OCI-LY3 (cell line): Measurements from ENCODE around the gene C3orf38.

Source experiments
- H2AFZ ChIP-seq: fragments of 200-600, 300-600 bp; shearing (Covaris generic); 2 replicates; pipeline ENCODE4 v1.6.0; 2014; ENCODE audit warnings: antibody characterized with exemption, low read depth, low read length
- H3K27ac ChIP-seq: fragments of 200-600, 300-600 bp; sonication (generic); 2 replicates; pipeline ENCODE4 v1.5.1; 2014; ENCODE audit warnings: mild to moderate bottlenecking, low read length, moderate library complexity, mixed read lengths
- H3K27me3 ChIP-seq: fragments of 200-600, 300-600 bp; sonication (generic); 2 replicates; pipeline ENCODE4 v1.6.1; 2014; ENCODE audit warnings: low read depth, low read length, mixed read lengths
- H3K36me3 ChIP-seq: fragments of 200-600, 300-600 bp; sonication (generic); replicated peaks from 2 replicates; pipeline ENCODE3; 2014; ENCODE audit warnings: low read depth, low read length, mixed read lengths
- H3K4me1 ChIP-seq: fragments of 300-600, 200-600 bp; sonication (generic); 2 replicates; pipeline ENCODE4 v1.6.1; 2014; ENCODE audit warnings: low read length, mixed read lengths
- H3K4me2 ChIP-seq: fragments of 200-600, 300-600 bp; sonication (generic); 2 replicates; pipeline ENCODE4 v1.6.1; 2014; ENCODE audit warnings: low read length, mixed read lengths
- H3K4me3 ChIP-seq: fragments of 300-600, 200-600 bp; sonication (generic); 2 replicates; pipeline ENCODE4 v1.5.1; 2014; ENCODE audit warnings: antibody characterized with exemption, mild to moderate bottlenecking, low read length, moderate library complexity
- H3K79me2 ChIP-seq: fragments of 300-600, 200-600 bp; shearing (Covaris generic); 2 replicates; pipeline ENCODE4 v1.6.1; 2014; ENCODE audit warnings: mild to moderate bottlenecking, low read length, mixed read lengths
- H3K9ac ChIP-seq: fragments of 300-600, 200-600 bp; shearing (Covaris generic); 2 replicates; pipeline ENCODE4 v1.6.0; 2014; ENCODE audit warnings: mild to moderate bottlenecking, low read length, moderate library complexity
- H3K9me3 ChIP-seq: fragments of 200-600, 300-600 bp; shearing (Covaris generic); 2 replicates; pipeline ENCODE4 v1.6.1; 2014; ENCODE audit warnings: low read length, mixed read lengths; ENCODE audit not compliant: insufficient read depth
- H4K20me1 ChIP-seq: fragments of 200-600, 300-600 bp; sonication (generic); 2 replicates; pipeline ENCODE4 v1.6.1; 2016; ENCODE audit warnings: low read length, mixed read lengths; ENCODE audit not compliant: insufficient read depth
- CTCF ChIP-seq: fragments of 200-600, 300-600 bp; sonication (generic); IDR thresholded peaks from 2 replicates; pipeline ENCODE4 v1.5.1; 2014; ENCODE audit warnings: antibody characterized with exemption, low read length, low read depth
- EZH2phosphoT487 ChIP-seq: fragments of 200-600 bp; shearing (Covaris generic); IDR thresholded peaks from 2 replicates; pipeline ENCODE4 v1.6.1; 2018; ENCODE audit warnings: antibody characterized with exemption, mixed run types, low read depth

The C3orf38 gene

GRCh38 chr3:88123526-88123925 lies 26.2 kb upstream of the C3orf38 start:
- Histone ChIP-seq H3K36me3 (peaks cover 8% of the 10 kb centered on the region), H3K9me3 (no peaks in the 10 kb centered on the region), H3K27ac (no peak overlapping the region), H3K4me2 (no peak overlapping the region), H4K20me1 (peaks cover 6% of the 10 kb centered on the region; the same call in 1 of the 2 replicates), H3K4me1 (no peaks in the 10 kb centered on the region), H3K79me2 (peaks cover 18% of the 10 kb centered on the region), H2AFZ (no peak overlapping the region), H3K4me3 (no peak overlapping the region), H3K9ac (no peak overlapping the region), H3K27me3 (no peaks in the 10 kb centered on the region)
- TF ChIP-seq CTCF (no peak), EZH2phosphoT487 (no peak)

- Histone ChIP-seq H2AFZ (no peak overlapping the region), H3K9me3 (no peaks in the 10 kb centered on the region), H3K36me3 (peaks cover 28% of the 10 kb centered on the region), H3K9ac (no peak overlapping the region), H3K27ac (no peak overlapping the region), H3K27me3 (no peaks in the 10 kb centered on the region), H3K4me3 (no peak overlapping the region), H4K20me1 (no peaks in the 10 kb centered on the region; the same call in 1 of the 2 replicates), H3K79me2 (peaks cover 7% of the 10 kb centered on the region; the same call in 1 of the 2 replicates), H3K4me1 (no peaks in the 10 kb centered on the region), H3K4me2 (no peak overlapping the region)
- TF ChIP-seq CTCF (no peak), EZH2phosphoT487 (no peak)
Measured at GRCh38 chr3:88131695-88132094, 18.1 kb upstream of the C3orf38 start.

- H3K4me1 ChIP-seq, result no peaks in the 10 kb centered on the region
- no peaks in the 10 kb centered on the region for H3K79me2 ChIP-seq
- H3K36me3 ChIP-seq, result peaks cover 35% of the 10 kb centered on the region
- no peaks in the 10 kb centered on the region; the same call in 1 of the 2 replicates for H4K20me1 ChIP-seq
- no peak overlapping the region for H2AFZ ChIP-seq
- no peak overlapping the region for H3K4me3 ChIP-seq
- H3K4me2 ChIP-seq, result no peak overlapping the region
- no peak overlapping the region for H3K27ac ChIP-seq
- TF ChIP-seq EZH2phosphoT487, result no peak
- no peak for TF ChIP-seq CTCF
- no peaks in the 10 kb centered on the region for H3K9me3 ChIP-seq
- H3K27me3 ChIP-seq, result no peaks in the 10 kb centered on the region
- no peak overlapping the region for H3K9ac ChIP-seq
Measured at GRCh38 chr3:88132894-88133293, 16.9 kb upstream of the C3orf38 start.

GRCh38 chr3:88133711-88134263 lies 16.0 kb upstream of the C3orf38 start:
- Histone ChIP-seq H3K36me3 (peaks cover 34% of the 10 kb centered on the region), H3K79me2 (no peaks in the 10 kb centered on the region), H2AFZ (no peak overlapping the region), H3K9me3 (no peaks in the 10 kb centered on the region), H3K4me3 (no peak overlapping the region), H3K27ac (no peak overlapping the region), H3K9ac (no peak overlapping the region), H3K27me3 (no peaks in the 10 kb centered on the region), H3K4me2 (no peak overlapping the region), H4K20me1 (no peaks in the 10 kb centered on the region; the same call in 1 of the 2 replicates), H3K4me1 (no peaks in the 10 kb centered on the region)
- no peak for TF ChIP-seq EZH2phosphoT487
- no peak for TF ChIP-seq CTCF
